Fibroblast of skin of right biceps (primary cell): Measurements from ENCODE around the gene ZNF827.

Experiments used
- DNase-seq: peaks from one replicate; pipeline ENCODE4 v3.0.0-alpha.2; 2013

The ZNF827 gene, protein sequence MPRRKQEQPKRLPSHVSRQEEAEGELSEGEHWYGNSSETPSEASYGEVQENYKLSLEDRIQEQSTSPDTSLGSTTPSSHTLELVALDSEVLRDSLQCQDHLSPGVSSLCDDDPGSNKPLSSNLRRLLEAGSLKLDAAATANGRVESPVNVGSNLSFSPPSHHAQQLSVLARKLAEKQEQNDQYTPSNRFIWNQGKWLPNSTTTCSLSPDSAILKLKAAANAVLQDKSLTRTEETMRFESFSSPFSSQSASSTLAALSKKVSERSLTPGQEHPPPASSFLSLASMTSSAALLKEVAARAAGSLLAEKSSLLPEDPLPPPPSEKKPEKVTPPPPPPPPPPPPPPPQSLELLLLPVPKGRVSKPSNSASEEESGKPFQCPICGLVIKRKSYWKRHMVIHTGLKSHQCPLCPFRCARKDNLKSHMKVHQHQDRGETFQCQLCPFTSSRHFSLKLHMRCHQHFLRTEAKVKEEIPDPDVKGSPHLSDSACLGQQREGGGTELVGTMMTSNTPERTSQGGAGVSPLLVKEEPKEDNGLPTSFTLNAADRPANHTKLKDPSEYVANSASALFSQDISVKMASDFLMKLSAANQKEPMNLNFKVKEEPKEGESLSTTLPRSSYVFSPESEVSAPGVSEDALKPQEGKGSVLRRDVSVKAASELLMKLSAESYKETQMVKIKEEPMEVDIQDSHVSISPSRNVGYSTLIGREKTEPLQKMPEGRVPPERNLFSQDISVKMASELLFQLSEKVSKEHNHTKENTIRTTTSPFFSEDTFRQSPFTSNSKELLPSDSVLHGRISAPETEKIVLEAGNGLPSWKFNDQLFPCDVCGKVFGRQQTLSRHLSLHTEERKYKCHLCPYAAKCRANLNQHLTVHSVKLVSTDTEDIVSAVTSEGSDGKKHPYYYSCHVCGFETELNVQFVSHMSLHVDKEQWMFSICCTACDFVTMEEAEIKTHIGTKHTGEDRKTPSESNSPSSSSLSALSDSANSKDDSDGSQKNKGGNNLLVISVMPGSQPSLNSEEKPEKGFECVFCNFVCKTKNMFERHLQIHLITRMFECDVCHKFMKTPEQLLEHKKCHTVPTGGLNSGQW

DNA sequence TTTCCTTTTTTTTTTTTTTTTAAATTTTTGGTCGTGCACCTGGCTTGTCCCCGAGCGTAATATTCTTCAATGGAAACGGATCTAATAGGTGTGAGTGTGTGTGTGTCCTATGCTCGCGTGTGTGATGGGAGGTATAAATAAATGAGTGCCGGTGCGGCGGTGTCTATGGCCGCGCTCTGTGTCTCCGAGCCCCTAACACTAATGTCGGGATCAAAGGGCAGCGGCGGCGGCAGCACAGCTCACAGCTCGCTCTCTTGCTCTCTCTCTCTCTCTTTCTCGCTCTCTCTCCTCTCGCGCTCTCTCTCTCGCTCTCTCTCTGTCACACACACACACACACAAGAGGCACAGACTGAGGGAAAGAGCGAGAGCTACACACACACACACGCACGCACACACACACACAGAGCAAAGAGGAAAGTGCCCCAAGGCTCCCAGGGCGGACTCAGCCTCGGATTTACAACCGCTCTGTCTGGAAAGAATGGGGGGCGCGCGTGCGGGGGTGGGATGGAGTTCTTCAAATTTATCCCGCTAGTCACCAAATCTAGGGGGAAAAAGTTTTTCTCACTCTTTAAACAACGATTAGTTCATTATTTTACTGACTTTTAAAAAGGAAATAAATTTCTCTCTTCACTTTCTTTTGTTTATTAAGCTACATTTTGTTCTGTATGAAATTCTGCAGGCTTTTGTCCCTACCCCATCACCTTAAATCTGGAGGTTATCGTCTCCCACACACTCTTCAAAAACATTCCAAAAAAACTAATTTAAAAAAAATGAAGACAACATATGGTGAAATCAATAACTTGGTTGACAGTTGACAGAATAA, at the start of gene ZNF827:
ZNF827 (minus strand) TSS at position 206 of the 823 bp plus-strand sequence. CDS start 416 bp downstream, outside the sequence.
- DNase-seq: peak; percentile 87

GRCh38 chr4:145984563-145984962, 45.9 kb upstream of the ZNF827 start:
- no peak for DNase-seq

- no peak for DNase-seq
Measured at GRCh38 chr4:145982791-145983190, 44.2 kb upstream of the ZNF827 start.

DNA sequence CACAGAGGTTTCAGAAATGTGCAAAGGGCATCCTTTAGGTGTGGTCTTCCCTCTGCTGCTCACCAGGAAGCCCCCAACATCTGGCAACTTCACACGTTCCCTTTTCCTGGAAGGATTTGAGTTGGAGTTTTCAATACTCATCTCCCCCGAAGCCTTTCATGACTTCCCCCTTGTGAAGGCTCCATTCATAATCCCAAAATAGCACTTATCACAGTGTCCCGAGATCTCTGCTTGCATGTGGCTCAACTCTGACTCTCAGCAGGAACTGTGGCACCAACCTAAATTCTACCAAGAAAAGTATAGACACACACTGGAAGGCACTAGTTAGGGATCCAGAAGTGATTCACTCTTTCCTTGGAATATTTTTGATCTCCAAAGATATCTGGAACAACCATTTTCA, 40.5 kb upstream of the ZNF827 start:
- DNase-seq: no peak

DNA sequence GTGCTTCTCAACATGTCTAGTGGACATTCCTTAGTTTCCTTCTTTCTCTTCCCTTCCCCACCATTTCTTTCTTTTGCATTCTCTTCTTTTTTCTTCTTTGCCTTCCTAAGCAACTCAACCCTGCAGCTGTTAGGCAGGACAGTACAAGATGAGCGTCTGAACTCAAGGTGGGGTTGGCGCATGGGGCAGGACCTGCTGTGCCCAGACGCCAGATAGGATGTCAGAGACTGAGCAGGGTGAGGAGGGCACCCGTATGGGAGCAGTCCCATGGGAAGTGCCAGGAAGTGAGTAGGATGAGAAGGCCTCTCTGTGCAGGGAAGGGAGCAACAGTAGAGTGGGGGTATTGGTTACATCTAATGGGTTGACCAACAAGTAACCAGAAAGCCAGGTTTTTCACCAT, 38.1 kb upstream of the ZNF827 start:
- no peak for DNase-seq

- no peak for DNase-seq
Measured at GRCh38 chr4:145960012-145960411, 21.4 kb upstream of the ZNF827 start.

- no peak for DNase-seq
Measured at GRCh38 chr4:145957302-145957701, 18.7 kb upstream of the ZNF827 start.

- peak; percentile 37 for DNase-seq
Measured at GRCh38 chr4:145956288-145956890, 17.8 kb upstream of the ZNF827 start.

DNA sequence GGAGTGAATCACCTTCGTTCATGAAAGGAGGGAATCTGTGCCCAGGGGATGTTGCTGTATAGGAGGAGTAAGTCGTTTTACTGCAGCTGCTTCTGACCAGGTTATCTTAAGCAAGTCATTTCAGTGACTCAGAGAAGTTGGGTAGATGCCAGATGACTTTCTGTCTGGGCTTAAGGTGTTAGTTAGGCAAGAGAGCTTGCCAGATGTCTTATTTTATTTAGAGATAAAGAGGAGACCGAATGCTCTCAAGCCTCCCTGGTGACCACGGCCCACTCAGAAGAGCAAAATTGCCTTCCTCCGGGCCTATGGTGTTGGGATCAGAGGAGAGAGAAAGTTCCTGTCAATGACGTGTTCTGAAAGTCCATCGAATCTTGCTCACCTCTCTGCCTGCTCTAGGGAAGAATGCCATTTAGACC, 16.3 kb upstream of the ZNF827 start:
- DNase-seq: peak; percentile 89

GRCh38 chr4:145951931-145952330, 13.3 kb upstream of the ZNF827 start:
- DNase-seq: no peak

DNA sequence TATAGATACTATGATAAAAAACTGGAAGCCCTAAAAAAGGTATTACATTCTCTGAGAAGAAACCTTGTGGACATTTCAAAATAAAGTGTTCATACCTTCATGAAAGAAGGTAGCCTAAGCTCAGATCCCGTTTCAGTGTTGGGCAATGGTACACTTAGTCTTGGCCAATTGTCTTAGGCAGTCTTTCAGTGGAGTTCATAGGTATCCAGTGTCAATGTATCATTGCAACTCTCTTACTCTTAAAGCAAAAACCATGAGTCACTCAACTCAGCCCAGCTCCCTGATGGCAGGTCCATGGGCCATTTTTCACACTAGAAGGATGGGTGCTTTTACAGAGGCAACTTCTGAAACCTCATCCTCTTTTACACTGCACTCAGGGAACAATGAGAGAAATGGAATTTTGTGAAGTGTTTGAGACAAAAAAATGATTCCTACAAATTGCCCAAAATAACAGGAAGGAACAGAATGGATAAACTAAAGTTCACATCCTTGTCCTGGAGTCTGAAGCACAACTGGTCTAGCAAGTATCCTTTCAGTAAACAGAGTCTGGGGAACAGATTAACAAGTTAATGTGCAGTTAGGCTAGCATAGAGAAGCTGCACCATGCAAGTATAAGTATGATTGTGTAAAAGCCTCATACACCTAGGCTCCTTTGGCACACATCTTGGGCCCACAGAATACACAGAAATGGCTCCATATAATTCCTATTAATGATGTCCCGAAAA, 7.0 kb upstream of the ZNF827 start:
- DNase-seq: no peak

DNA sequence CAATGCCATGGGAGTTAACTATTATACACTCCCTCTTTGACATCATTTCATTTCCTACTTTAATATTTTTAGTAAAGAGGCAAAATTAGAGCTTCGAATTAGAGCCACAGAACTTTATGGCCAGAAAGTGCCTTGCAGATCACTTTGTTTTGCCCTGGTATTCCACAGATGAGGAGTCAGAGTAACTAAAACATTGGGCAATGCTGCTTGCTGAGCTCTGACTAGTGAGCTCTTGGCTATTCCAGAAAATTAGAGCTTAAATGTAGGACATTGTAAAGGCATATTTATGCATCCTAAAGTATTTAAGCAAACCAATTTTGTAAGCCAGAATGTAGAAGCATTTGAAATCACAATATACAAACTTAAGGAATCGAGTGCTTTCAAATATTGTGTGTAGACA, 6.3 kb upstream of the ZNF827 start:
- DNase-seq: no peak

DNA sequence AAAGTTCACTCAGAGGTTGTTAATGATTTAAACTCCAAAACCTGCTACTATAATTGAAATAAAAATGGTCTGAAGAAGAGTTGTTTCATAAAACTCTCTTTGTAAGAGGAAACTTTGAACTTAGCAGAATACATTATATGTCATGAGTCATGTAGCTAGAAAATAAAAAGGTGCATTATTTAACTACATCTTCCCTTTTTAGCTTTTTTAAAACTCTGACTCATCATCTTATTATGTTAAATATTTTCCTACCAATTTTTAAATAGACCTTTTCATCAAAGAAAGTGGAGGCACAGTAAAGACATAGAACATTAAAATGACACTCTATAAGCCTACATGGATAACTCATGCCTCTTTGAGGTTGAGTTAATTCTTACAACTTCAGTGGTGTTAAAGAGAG, 1.2 kb upstream of the ZNF827 start:
- DNase-seq: peak; percentile 71

GRCh38 chr4:145939441-145939750, 773 bp upstream of the ZNF827 start:
- no peak for DNase-seq

DNA sequence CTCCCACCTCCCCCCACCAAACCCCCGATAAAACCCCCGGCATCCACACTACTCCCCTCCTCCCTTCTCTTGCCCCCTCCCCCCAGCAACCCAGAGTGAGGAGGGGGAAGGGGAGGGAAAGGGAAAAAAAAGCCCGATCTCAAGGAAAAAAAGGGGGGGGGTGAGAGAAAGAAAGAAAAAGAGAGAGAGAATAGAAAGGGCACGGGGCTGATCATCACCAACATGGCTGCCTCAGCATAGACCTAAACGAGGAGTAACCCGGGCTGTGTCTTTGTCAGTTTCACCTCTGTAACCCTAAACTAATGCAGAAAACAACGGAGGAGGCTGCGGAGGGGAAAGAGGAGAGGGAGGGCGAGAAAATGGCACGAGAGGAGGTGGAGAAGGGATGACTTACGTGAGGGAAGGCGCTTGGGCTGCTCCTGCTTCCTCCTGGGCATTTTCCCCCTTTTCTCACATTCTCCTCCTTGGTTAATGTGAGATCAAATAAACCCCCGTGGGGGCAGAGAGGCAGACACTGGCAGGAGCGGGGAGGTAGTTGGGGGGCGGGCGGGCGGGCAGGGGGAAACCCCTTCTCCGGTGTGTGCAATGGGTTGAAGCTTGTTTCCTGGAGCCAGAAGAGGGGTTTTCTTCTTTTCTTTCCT, 532 bp downstream of the ZNF827 start:
- DNase-seq: peak; percentile 70

GRCh38 chr4:145936997-145937901, 1.4 kb downstream of the ZNF827 start:
- DNase-seq: peak; percentile 90

DNA sequence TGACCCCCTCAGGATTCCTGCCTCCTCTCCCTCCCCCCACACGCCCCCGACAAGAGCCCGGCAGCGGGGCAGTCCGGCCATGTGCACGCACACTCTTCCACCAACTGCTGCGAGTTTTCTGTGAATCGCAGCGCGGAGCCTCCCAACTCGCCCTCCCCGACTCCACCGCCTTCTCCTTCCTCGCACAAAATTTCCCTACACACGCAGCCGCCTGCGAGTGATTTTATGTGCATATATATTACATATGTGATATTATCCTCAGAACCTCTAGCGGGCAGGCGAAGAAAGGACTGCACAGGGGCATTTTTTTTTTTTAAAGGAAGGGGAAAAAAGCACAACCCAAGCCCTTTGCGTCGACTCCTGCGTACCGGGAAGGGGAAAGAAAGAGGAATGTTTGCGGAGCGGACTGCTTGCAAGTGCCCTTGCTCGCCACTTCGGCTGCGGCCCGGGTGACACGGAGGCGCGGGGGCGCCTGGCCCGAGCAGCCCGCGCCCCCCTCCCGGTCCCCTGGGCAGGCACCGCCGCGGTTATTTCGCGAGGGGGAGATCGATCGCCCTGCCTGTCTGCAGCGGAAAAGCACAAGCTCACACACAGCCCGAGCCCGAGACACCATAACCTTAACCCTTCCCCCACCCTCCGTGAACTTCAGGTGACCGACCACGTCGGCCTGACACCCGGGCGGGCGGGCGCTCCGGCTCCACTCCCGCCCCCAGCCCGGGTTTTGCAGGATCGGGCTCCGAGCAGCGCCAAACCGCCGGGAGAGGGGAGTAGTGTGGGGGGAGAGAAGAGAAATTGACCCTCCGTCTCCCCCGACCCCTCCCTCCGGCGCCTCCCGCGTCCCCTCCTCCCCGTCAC, 2.3 kb downstream of the ZNF827 start:
- DNase-seq: peak; percentile 84

DNA sequence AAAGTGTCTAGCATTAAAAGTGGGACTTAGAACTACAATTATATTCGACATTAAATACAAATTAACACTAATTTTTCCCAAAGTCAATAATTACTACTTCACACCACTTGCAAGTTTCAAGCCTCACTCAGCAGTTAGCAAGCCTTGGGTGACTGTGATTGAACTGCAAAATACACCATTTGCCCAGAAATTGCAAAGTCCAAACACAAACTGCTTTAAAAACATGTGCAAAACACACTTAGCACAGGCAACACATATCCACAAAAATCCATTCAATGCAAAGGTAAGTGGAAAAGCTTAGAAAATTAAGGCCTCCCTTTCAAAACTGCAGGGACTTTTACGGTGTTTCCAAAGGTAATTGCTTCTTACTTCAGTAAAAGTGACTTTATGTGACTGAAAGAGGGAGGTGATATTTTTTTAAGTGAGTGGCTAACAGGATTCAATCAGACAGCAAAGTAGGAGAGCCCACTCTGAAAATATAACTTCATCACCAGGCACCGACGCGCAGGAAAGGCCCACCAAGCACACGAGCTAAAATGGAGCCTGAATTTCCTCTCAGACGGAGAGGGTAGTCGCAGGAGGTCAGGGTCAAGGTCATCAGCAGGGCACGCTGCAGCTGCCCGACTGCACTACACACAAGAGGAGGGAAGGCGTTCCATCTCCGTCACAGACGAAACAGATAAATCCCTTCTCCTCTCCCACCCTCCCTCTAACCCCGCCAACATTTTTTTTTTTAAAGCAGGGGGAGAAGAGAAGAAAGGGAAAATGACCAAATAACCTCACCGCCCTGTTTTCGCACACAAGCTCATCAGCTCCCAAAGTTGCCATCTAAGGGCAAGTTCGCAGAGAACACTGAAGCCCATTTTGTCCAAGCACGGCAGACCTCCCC, 3.1 kb downstream of the ZNF827 start:
- peak; percentile 37 for DNase-seq
